GM12873 (cell line): ENCODE results near the gene DDX41.

Source experiments
- TF ChIP-seq, protein P1 (sequence below): IDR thresholded peaks from 2 replicates; pipeline ENCODE4 v1.5.1; 2012; ENCODE audit warnings: low read depth, mild to moderate bottlenecking, moderate library complexity, low read length, control low read depth; ENCODE audit not compliant: insufficient read depth; ENCODE audit errors: missing control alignments

DDX41 gene

DNA sequence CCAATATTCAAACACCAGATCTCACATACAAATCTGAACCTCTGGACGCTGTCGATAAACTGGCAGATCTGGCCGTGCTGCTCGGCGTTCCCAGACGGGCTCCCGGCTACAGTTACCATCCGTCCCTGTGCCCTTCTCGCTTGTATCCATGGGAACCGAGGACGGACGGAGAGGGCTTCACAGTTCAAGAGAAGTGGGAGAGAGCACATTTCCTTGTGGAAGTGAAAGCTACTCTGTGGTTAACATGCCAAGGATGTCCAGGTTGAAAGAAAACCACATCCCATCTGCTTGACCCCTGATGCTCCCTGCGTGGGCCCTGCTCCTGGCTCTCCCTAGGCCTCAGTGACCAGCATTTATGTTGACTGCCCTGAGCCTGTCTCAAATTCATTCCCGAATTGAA is 37.0 kb downstream of the DDX41 start:
- TF ChIP-seq, protein P1, sequence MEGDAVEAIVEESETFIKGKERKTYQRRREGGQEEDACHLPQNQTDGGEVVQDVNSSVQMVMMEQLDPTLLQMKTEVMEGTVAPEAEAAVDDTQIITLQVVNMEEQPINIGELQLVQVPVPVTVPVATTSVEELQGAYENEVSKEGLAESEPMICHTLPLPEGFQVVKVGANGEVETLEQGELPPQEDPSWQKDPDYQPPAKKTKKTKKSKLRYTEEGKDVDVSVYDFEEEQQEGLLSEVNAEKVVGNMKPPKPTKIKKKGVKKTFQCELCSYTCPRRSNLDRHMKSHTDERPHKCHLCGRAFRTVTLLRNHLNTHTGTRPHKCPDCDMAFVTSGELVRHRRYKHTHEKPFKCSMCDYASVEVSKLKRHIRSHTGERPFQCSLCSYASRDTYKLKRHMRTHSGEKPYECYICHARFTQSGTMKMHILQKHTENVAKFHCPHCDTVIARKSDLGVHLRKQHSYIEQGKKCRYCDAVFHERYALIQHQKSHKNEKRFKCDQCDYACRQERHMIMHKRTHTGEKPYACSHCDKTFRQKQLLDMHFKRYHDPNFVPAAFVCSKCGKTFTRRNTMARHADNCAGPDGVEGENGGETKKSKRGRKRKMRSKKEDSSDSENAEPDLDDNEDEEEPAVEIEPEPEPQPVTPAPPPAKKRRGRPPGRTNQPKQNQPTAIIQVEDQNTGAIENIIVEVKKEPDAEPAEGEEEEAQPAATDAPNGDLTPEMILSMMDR, result no peak

DNA sequence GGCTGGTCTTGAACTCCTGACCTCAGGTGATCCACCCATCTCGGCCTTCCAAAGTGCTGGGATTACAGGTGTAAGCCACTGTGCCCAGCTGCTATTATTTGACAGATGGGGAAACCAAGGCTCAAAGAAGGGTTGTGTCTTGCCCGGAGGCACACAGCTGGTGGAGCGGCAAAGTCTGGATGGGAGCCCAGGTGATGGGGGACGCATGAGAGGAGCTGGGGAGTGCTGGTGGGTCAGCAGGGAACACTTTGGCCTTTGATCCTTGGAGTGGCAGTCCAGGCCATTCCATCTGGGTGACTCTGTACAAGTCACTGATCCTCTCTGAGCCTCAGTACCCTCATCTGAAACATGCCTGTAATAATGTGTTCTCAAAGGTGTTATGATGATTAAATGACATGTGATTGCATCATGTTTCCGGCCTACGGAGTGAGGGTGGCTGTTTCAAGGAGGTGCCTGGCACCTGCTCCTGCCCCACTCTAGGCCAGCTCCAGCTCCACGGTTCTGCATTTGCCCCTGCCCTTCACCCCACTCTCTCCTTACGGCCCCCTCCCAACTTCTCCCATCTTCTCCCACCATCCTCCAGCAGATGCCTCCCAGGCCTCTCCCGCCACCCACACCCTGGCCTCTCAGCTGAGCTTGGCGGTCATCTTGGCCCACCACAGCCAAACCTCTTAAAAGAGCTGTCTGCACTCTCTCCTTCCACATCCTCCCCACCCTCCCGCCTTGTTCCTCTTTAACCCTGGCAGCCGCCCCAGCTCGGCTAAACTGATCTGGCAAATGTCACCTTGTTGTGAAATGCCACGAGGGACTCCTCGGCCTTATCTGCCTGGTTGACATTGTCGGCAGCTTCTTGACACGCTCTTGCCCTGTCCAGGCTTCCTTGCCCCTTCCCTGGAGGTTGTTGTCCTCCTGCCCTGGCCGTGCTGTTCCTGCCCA is 37.8 kb downstream of the DDX41 start:
- TF ChIP-seq, protein P1, result no peak

DNA sequence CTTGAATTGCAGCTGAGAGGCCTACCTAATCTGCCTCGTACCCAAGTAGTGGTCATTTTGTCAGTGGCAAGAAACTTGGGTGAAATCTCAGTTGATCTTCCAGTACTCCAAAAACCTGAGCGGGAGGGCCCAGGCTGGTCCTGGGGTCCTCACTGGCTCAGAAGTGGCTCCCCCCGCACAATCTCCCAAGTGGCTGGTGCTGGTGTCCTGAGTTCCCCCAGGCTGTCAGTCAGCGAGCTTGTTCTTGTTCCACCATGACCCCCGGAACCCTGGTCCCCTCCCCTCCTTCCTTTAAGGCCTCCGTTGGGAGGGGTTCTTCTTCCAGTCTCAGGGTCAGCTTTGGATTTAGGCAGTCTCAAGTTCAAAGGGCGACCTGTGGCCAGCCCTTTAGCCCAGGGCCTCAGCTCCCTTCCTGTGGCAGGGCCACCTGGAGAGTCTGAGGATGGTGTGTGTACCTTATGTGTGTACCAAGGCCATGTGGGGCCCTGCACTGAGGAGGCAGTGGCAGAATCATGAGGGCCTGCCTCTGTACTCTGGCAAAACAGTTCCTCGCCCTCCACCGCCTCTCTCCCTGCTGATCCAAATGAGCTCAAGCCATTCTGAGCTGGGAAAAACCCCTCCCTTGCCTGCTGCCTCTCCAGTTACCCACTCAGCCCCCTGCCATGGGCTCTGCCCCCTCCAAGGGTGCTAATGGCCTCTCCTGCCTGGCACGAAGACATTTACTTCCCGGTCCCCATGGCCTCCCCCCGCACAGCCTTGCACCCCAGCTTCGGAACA is 38.9 kb downstream of the DDX41 start:
- TF ChIP-seq, protein P1, result no peak

DNA sequence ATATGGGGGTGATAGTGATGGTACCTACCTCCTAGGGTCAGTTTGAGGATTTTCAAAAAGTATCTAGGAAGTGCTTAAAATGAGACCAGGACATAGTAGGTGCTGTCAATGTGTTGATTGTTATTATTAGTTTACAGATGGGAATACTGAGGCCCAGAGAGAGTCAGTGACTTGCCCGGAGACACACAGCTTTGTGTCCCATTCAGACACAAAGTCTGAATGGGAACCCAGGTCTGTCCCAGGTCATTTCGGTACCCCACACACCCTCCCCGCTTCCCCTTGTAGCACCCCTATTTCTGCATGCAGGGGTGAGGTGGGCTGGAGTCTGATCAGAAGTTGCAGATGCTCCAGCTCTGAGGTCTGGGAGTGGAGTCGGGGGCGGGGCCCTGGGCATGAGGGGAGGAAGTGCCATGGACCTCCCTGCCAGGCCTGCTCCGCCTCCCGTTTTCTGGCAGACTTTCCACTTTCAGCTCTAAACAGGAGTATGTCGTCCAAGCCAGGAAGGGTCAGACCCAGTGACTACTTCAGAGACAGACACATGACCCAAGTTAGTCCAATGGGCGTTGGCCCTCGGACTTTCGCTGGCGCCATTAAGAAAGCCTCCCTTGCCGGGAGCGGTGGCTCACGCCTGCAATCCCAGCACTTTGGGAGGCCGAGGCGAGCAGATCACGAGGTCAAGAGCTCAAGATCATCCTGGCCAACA is 40.1 kb downstream of the DDX41 start:
- TF ChIP-seq, protein P1, result no peak

DNA sequence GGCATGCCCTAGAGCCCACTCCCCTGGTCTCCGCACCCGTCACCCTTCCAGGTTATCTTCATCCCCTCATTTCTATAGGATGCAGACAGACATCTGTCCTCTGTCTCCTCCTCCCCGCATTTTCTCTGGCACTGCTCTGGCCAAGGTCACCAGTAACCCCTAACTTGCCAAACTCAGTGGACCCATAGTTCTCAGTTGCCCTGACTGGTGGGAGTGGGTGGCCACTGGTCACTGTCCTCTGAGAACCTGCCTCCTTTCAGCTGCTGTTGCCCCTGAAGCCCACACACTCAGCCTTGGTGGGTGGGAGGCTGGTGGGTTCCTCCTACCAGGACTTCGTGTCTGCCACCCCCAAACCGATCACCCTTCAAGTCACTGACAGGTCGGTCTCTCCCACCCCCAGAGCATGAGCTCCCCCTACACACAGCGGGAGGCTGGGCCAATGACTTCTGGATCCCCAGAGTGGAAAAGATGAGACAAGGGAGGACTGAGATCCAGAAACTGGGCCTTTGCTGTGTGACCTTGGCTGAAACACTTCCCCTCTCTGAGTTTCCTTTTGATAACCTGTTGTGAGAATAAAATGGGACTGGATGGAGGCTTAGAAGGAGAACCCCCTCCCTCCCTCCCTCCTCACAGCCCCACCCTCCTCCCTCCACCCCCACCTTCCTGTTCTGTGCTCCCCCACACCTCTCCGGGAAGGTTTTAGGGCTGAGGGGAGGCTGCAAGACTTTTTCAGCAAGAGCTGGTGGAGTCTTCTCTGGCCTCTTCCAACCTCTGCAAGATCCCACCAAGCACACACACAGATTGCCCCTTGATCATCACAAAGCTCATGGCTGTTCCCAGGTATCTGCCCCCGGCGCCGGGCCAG is 41.0 kb downstream of the DDX41 start:
- TF ChIP-seq, protein P1, result no peak

DNA sequence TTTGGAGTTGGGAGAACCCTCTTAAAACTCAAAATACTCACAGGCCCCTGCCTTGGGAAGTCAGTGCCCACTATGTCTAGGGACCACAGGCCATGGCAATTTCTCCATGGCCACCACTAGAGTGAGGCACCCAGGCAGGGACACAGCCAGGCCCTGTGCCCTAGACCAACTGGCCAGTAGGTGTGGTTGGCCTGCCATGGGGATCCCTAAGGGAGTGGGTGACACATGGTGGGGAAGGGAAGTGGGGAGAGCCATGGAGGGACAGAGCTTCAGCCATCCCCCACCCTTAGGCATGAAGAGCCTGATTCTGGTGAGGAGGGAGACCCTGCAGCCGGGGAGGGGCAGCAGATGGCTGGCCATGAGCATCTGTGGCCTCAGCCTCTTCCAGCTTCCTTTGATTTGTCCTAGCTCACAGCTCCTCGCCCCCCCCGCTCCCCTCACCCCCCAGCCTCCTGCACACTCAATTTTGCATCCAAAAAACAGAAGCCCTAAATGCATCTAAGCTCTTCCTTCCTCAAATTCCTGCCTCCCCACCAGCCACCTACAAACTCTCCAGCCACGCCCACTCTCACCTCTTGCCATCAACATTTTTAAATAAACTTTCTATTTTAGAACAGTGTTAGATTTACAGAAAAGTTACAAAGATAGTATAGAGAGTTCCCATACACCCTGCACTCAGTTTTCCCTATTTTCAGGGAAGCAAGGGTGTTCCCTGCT is 41.8 kb downstream of the DDX41 start:
- TF ChIP-seq, protein P1, result no peak
